GM21576 (cell line): ENCODE data around the gene MEIOB.
"Not testable (repeated sequence)": the region's sequence is repeated elsewhere in the genome, so short reads cannot be mapped to it uniquely, and the experiment has no call there.

Source experiments
- ATAC-seq: cut with Tn5 transposase; IDR thresholded peaks from one replicate; pipeline ENCODE4 v1.9.1; 2021; ENCODE audit warnings: mild to moderate bottlenecking, moderate library complexity; ENCODE audit not compliant: unreplicated experiment

The MEIOB gene

GRCh38 chr16:1816396-1817275 is 55.3 kb downstream of the MEIOB start:
- no peak for ATAC-seq

- no peak for ATAC-seq
Measured at GRCh38 chr16:1815461-1815860, 56.5 kb downstream of the MEIOB start.

- no peak for ATAC-seq
Measured at GRCh38 chr16:1812732-1813163, 59.2 kb downstream of the MEIOB start.

- ATAC-seq: no peak
Measured at GRCh38 chr16:1810536-1810935, 61.4 kb downstream of the MEIOB start.

GRCh38 chr16:1810106-1810505 is 61.9 kb downstream of the MEIOB start:
- ATAC-seq: no peak

GRCh38 chr16:1809281-1809801 is 62.6 kb downstream of the MEIOB start:
- no peak for ATAC-seq

GRCh38 chr16:1808691-1809090 is 63.3 kb downstream of the MEIOB start:
- no peak for ATAC-seq

- ATAC-seq: no peak
Measured at GRCh38 chr16:1807626-1808025, 64.3 kb downstream of the MEIOB start.

GRCh38 chr16:1800701-1801100 is 71.3 kb downstream of the MEIOB start:
- ATAC-seq: no peak

- not testable (repeated sequence) for ATAC-seq
Measured at GRCh38 chr16:1799263-1799662, 72.7 kb downstream of the MEIOB start.

GRCh38 chr16:1794908-1795666 is 76.9 kb downstream of the MEIOB start:
- ATAC-seq: no peak

GRCh38 chr16:1794221-1794871 is 77.6 kb downstream of the MEIOB start:
- ATAC-seq: no peak

GRCh38 chr16:1793578-1794220 is 78.3 kb downstream of the MEIOB start, which contains the start of gene IGFALS:
Gene IGFALS (minus strand): TSS chr16:1793705. CDS start chr16:1793652, 53 bp downstream.
- no peak for ATAC-seq

GRCh38 chr16:1792836-1793577 is 79.0 kb downstream of the MEIOB start:
- no peak for ATAC-seq

- no peak for ATAC-seq
Measured at GRCh38 chr16:1791943-1792812, 79.8 kb downstream of the MEIOB start.

GRCh38 chr16:1791256-1791942 is 80.6 kb downstream of the MEIOB start:
- no peak for ATAC-seq

GRCh38 chr16:1790611-1791255 is 81.2 kb downstream of the MEIOB start:
- ATAC-seq: no peak

GRCh38 chr16:1790261-1790610 is 81.7 kb downstream of the MEIOB start:
- no peak for ATAC-seq
